Keratinocyte (primary cell): ENCODE measurements around the gene DUSP16. TPM values are rescaled to one million over a fixed set of nuclear protein-coding genes. Genes with fewer than 3 reads are reported as not detected.

Experiments used
- DNase-seq: peaks from one replicate; pipeline ENCODE4 v3.0.0-alpha.2; 2011; ENCODE audit warnings: low read depth, missing footprints, low spot score
- FAIRE-seq: peaks from 2 replicates; lab custom pipeline; 2011; peaks lifted over from hg19 to GRCh38; lab: Jason Lieb, UNC
- H2AFZ ChIP-seq: 2 replicates; pipeline ENCODE4 v1.6.0; 2012; ENCODE audit warnings: low read length, control low read depth, inconsistent platforms; ENCODE audit not compliant: control insufficient read depth
- H3K27ac ChIP-seq: 2 replicates; pipeline ENCODE4 v1.5.1; 2011; ENCODE audit warnings: low read length; ENCODE audit not compliant: control insufficient read depth, insufficient read depth
- H3K27me3 ChIP-seq: 3 replicates; pipeline ENCODE4 v1.6.0; 2011; ENCODE audit warnings: low read length; ENCODE audit not compliant: control insufficient read depth, insufficient read depth; ENCODE audit errors: extremely low read depth
- H3K36me3 ChIP-seq, 2 experiments: 2 replicates in 1 of 2; 3 replicates in 1 of 2; pipeline ENCODE4 v1.5.1; 2011; ENCODE audit warnings: low read length in 2 of 2, mild to moderate bottlenecking in 1 of 2; ENCODE audit not compliant: control insufficient read depth in 2 of 2, insufficient read depth in 2 of 2; ENCODE audit errors: extremely low read depth in 1 of 2
- H3K4me1 ChIP-seq: 3 replicates; pipeline ENCODE4 v1.5.1; 2011; ENCODE audit warnings: low read length; ENCODE audit not compliant: control insufficient read depth, insufficient read depth; ENCODE audit errors: extremely low read depth
- H3K4me2 ChIP-seq: 3 replicates; pipeline ENCODE4 v1.6.0; 2011; ENCODE audit warnings: low read depth, low read length; ENCODE audit not compliant: control insufficient read depth, insufficient read depth; ENCODE audit errors: extremely low read depth
- H3K4me3 ChIP-seq, 3 experiments: fragments of 200-600 bp in 1 of 3; sonication (generic) in 1 of 3; 2 replicates in 2 of 3; 3 replicates in 1 of 3; pipeline ENCODE4 v1.5.1; 2011 to 2016; ENCODE audit warnings: low read length in 3 of 3, mild to moderate bottlenecking in 3 of 3, control low read depth in 2 of 3, inconsistent platforms in 1 of 3, low read depth in 1 of 3, mixed read lengths in 1 of 3, mixed run types in 1 of 3, moderate library complexity in 1 of 3; ENCODE audit not compliant: control insufficient read depth in 2 of 3, insufficient read depth in 2 of 3; ENCODE audit errors: extremely low read depth in 1 of 3
- H3K79me2 ChIP-seq: 2 replicates; pipeline ENCODE4 v1.6.0; 2012; ENCODE audit warnings: low read length; ENCODE audit not compliant: control insufficient read depth, insufficient read depth
- H3K9ac ChIP-seq: 3 replicates; pipeline ENCODE4 v1.6.0; 2011; ENCODE audit warnings: low read length; ENCODE audit not compliant: control insufficient read depth, insufficient read depth; ENCODE audit errors: extremely low read depth
- H3K9me1 ChIP-seq: 3 replicates; pipeline ENCODE4 v1.6.0; 2011; ENCODE audit warnings: low read length; ENCODE audit not compliant: control insufficient read depth, insufficient read depth; ENCODE audit errors: extremely low read depth
- H3K9me3 ChIP-seq: 2 replicates; pipeline ENCODE4 v1.5.1; 2012; ENCODE audit warnings: low read depth, low read length; ENCODE audit not compliant: control insufficient read depth
- H4K20me1 ChIP-seq: 3 replicates; pipeline ENCODE4 v1.6.0; 2011; ENCODE audit warnings: low read length; ENCODE audit not compliant: control insufficient read depth, insufficient read depth; ENCODE audit errors: extremely low read depth
- CTCF ChIP-seq, 3 experiments: IDR thresholded peaks in 1 of 3; conservative IDR thresholded peaks in 1 of 3; optimal IDR thresholded peaks in 1 of 3; 2 replicates in 2 of 3; 3 replicates in 1 of 3; pipeline versions ENCODE3 to v1.5.1; 2011; ENCODE audit warnings: low read length in 3 of 3, mild to moderate bottlenecking in 3 of 3, moderate library complexity in 2 of 3, control low read depth in 1 of 3, inconsistent platforms in 1 of 3; ENCODE audit not compliant: insufficient read depth in 2 of 3; ENCODE audit errors: extremely low read depth in 1 of 3
- EZH2 ChIP-seq: IDR thresholded peaks from one replicate; pipeline ENCODE4 v1.6.1; 2012; ENCODE audit warnings: inconsistent platforms, mild to moderate bottlenecking, low read length, moderate library complexity
- dilution Hi-C: fragments of 300-500 bp; cut with MboI; formaldehyde crosslinking; loops from one replicate; pipeline ENCODE4 v1.7.0; 2020; ENCODE audit warnings: low sequenced_read_pairs; ENCODE audit not compliant: extremely low pct_ligation_motif_present
- polyA plus RNA-seq, 5 experiments: library from polyadenylated mRNA; depleted of rRNA in 3 of 5; stranded (reverse) in 3 of 5; stranded (forward) in 1 of 5; unstranded in 1 of 5; fragments of >200 nt; gene quantifications; 1 replicate in 1 of 5; 2 replicates in 3 of 5; 3 replicates in 1 of 5; pipeline versions ENCODE4 v1.2.1 to v1.2.3, GENCODE V29; 2011 to 2012; ENCODE audit warnings: missing spikeins in 2 of 5, low read depth in 1 of 5, low replicate concordance in 1 of 5

DUSP16 gene
- polyA plus RNA-seq, 1 donor (not counting 4 experiments of a cell fraction or from before 2014, with no cell fraction given): 9.3 TPM

GRCh38 chr12:12425616-12426015 is 137.0 kb downstream of the DUSP16 start:
- Histone ChIP-seq H3K9me3 (no peaks in the 10 kb centered on the region), H3K4me1 (peaks cover 22% of the 10 kb centered on the region), H3K27ac (no peak overlapping the region), H3K4me3 (no peak overlapping the region), H3K79me2 (no peaks in the 10 kb centered on the region), H2AFZ (no peak overlapping the region), H3K9ac (no peak overlapping the region), H3K4me2 (no peak overlapping the region), H3K27me3 (no peaks in the 10 kb centered on the region), H3K9me1 (no peaks in the 10 kb centered on the region), H4K20me1 (no peaks in the 10 kb centered on the region), H3K36me3 (no peaks in the 10 kb centered on the region)
- FAIRE-seq: no peak
- TF ChIP-seq CTCF (optimal IDR thresholded peaks at IDR 0.05 in 1 of 3, IDR thresholded peaks at IDR 0.05 in 1 of 3, conservative IDR thresholded peaks at IDR 0.05 in 1 of 3; ENCODE audit: extremely low read depth in 1 of 3, insufficient read depth in 2 of 3, low read length in 3 of 3): no peak
- TF ChIP-seq EZH2: no peak
- dilution Hi-C loops: no loop called here
- no peak for DNase-seq

DNA sequence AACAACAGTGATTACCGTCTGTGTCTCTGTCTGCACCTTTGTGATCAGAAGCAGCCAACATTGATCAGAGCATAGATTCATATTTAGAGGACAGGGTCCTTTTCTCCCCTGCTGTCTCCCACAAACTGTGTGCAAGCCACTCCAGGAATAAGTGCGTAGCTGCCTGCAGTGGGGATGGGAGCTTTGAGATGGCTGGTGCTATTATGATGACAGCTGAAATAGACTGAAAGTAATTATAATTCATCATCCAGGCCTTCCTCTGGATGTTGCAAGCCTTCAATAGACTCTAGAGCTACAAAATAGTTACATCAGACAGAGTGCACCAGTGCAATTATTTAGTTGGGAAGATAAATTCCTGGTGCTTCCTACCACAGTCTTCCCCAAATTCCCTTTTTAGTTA is 137.7 kb downstream of the DUSP16 start:
- H3K27ac ChIP-seq: no peak overlapping the region
- no peaks in the 10 kb centered on the region for H3K9me3 ChIP-seq
- dilution Hi-C loops: no loop called here
- no peaks in the 10 kb centered on the region for H3K9me1 ChIP-seq
- no peaks in the 10 kb centered on the region for H3K27me3 ChIP-seq
- no peaks in the 10 kb centered on the region for H3K79me2 ChIP-seq
- H3K4me2 ChIP-seq: no peak overlapping the region
- TF ChIP-seq EZH2 (no peak), CTCF (optimal IDR thresholded peaks at IDR 0.05 in 1 of 3, IDR thresholded peaks at IDR 0.05 in 1 of 3, conservative IDR thresholded peaks at IDR 0.05 in 1 of 3; ENCODE audit: extremely low read depth in 1 of 3, insufficient read depth in 2 of 3, low read length in 3 of 3) (no peak)
- H3K4me1 ChIP-seq: peaks cover 18% of the 10 kb centered on the region
- FAIRE-seq: no peak
- H3K9ac ChIP-seq: no peak overlapping the region
- H2AFZ ChIP-seq: no peak overlapping the region
- DNase-seq: no peak
- no peaks in the 10 kb centered on the region for H4K20me1 ChIP-seq
- no peak overlapping the region for H3K4me3 ChIP-seq
- no peaks in the 10 kb centered on the region for H3K36me3 ChIP-seq

Other genes with a start within 250 kb of the DUSP16 start
- 0.91 to 1.6 TPM (median 1.1 TPM) in 3 replicates for gene MANSC1, start 212.6 kb downstream of the DUSP16 start, polyA plus RNA-seq
- 5.4 to 14.1 TPM (median 5.6 TPM) in 3 replicates for gene BORCS5, start 205.8 kb downstream of the DUSP16 start, polyA plus RNA-seq
- gene CREBL2, start 49.0 kb upstream of the DUSP16 start, polyA plus RNA-seq: 11.3 to 15.8 TPM (median 11.8 TPM) in 3 replicates
- 0.05 to 0.45 TPM (median 0.17 TPM) in 3 replicates for gene GPR19, start 133.3 kb upstream of the DUSP16 start, polyA plus RNA-seq
- 2.9 to 5.5 TPM (median 5.1 TPM) in 3 replicates for gene CDKN1B, start 154.5 kb upstream of the DUSP16 start, polyA plus RNA-seq
- gene APOLD1, start 222.8 kb upstream of the DUSP16 start, polyA plus RNA-seq: 0.34 to 0.36 TPM (median 0.34 TPM) in 3 replicates